Spleen (tissue), 11 donors: ENCODE results near the gene ADAMTS6. TPM values are rescaled to one million over a fixed set of nuclear protein-coding genes. Genes with fewer than 3 reads are reported as not detected.

Experiments
- DNase-seq: peaks from one replicate; pipeline ENCODE4 v3.0.0-alpha.2; 2020
- H3K27ac ChIP-seq, 8 donors: fragments of 200-600 bp; sonication (generic) in 7 of 8; 1 replicate in 4 of 8; 2 replicates in 4 of 8; pipeline versions ENCODE4 v1.5.0 to v1.8.0; 2016 to 2021; ENCODE audit warnings: inconsistent platforms in 4 of 8, mild to moderate bottlenecking in 4 of 8, moderate library complexity in 1 of 8
- H3K27me3 ChIP-seq, 7 donors: fragments of 200-600 bp; sonication (generic) in 6 of 7; replicated peaks in 1 of 7; 1 replicate in 4 of 7; 2 replicates in 3 of 7; pipeline versions ENCODE4 v1.5.0 to v1.8.0; 2016 to 2021; ENCODE audit warnings: inconsistent platforms in 3 of 7, mild to moderate bottlenecking in 1 of 7
- H3K36me3 ChIP-seq, 6 donors: fragments of 200-600 bp; sonication (generic) in 5 of 6; 1 replicate in 4 of 6; 2 replicates in 2 of 6; pipeline versions ENCODE4 v1.5.0 to v1.8.0; 2016 to 2021; ENCODE audit warnings: inconsistent platforms in 2 of 6
- H3K4me1 ChIP-seq, 6 donors: fragments of 200-600 bp; sonication (generic) in 5 of 6; 1 replicate in 3 of 6; 2 replicates in 3 of 6; pipeline versions ENCODE4 v1.5.0 to v1.8.0; 2016 to 2021; ENCODE audit warnings: inconsistent platforms in 3 of 6
- H3K4me3 ChIP-seq, 8 donors: fragments of 200-600 bp; sonication (generic) in 7 of 8; 1 replicate in 4 of 8; 2 replicates in 4 of 8; pipeline versions ENCODE4 v1.5.0 to v1.8.0; 2016 to 2021; ENCODE audit warnings: inconsistent platforms in 4 of 8, mild to moderate bottlenecking in 4 of 8, moderate library complexity in 2 of 8
- H3K9me3 ChIP-seq, 8 donors: fragments of 200-600 bp; sonication (generic) in 7 of 8; 1 replicate in 4 of 8; 2 replicates in 4 of 8; pipeline versions ENCODE4 v1.5.0 to v1.8.0; 2016 to 2021; ENCODE audit warnings: inconsistent platforms in 4 of 8
- POLR2A ChIP-seq, 3 donors: fragments of 450-650 bp; IDR thresholded peaks; one replicate each; pipeline ENCODE4 v1.5.1; 2017; ENCODE audit warnings: antibody characterized with exemption in 3 of 3, mild to moderate bottlenecking in 1 of 3
- POLR2AphosphoS5 ChIP-seq, 3 donors: sonication (generic); formaldehyde crosslinking; IDR thresholded peaks; one replicate each; pipeline ENCODE4 v1.5.1; 2017; ENCODE audit warnings: antibody characterized with exemption in 3 of 3
- WGBS, 5 donors: extraction: QIAGEN DNeasy Blood & Tissue Kit in 3 of 5; methylation state at CpG; one replicate each; pipeline versions ENCODE4 v1.1.5 to v1.1.7; 2013 to 2018; 5-methylcytosine and 5-hydroxymethylcytosine counted together
- intact Hi-C: fragments of 100-400 bp; cut with DNase I; formaldehyde crosslinking; loops from one replicate; pipeline ENCODE4 v1.15.0; 2023; ENCODE audit warnings: low total_unique reads
- polyA plus RNA-seq, 3 donors: library from polyadenylated mRNA; stranded (reverse); fragments of 200-250 nt; gene quantifications; one replicate each; pipeline ENCODE4 v1.2.1, GENCODE V29; 2013
- total RNA-seq, 7 donors: library from RNA; depleted of rRNA in 3 of 7; stranded (reverse); fragments of >200 nt in 3 of 7; fragmentation: NEBNext Ultra II Directional in 4 of 7; extraction: Animal tissue kit (Norgen Biotek cat#: 25700) in 4 of 7; gene quantifications; one replicate each; pipeline versions ENCODE4 v1.1.0 to v1.2.1, GENCODE V29; 2016 to 2021
- TF ChIP-seq, protein P1 (sequence below), 11 experiments: fragments of 200-600 bp in 7 of 11; fragments of 450-650 bp in 4 of 11; sonication (generic) in 4 of 11; IDR thresholded peaks in 8 of 11; conservative IDR thresholded peaks in 3 of 11; 1 replicate in 7 of 11; 2 replicates in 4 of 11; pipeline versions ENCODE4 v1.4.0 to v1.8.0; 2016 to 2021; ENCODE audit warnings: antibody characterized with exemption in 11 of 11, inconsistent platforms in 4 of 11, mild to moderate bottlenecking in 1 of 11
- donor health status: healthy with polysubstance abuse.
- donor health status: DM: no; HTN: no; CAD: no; lungs with moderate emphysema.
- donor health status: DM: no; HTN: no; CAD: no.
- donor health status: Bipolar disorder and iron deficiency.
- donor health status: healthy.
- donor health status: DM: no; HTN: no; CAD: no.
- donor health status: DM: yes; HTN: yes; CAD: no.

The ADAMTS6 gene
- total and polyA plus RNA-seq, 10 donors: 1.1 to 16.4 (median 6.3) TPM

GRCh38 chr5:65356274-65356673 is 125.4 kb downstream of the ADAMTS6 start:
- DNase-seq: no peak
- H3K9me3 ChIP-seq: no peaks in the 10 kb centered on the region
- no peaks in the 10 kb centered on the region for H3K36me3 ChIP-seq
- no peak for TF ChIP-seq POLR2A (IDR thresholded peaks at IDR 0.05)
- H3K4me3 ChIP-seq: no peak overlapping the region
- no peaks in the 10 kb centered on the region for H3K27me3 ChIP-seq
- no peaks in the 10 kb centered on the region for H3K4me1 ChIP-seq
- no peak overlapping the region for H3K27ac ChIP-seq
- intact Hi-C loops: no loop called here
- 91 to 95% (median 94%) methylated on average over 1 of the region's 1 CpG for WGBS, 5 donors

DNA sequence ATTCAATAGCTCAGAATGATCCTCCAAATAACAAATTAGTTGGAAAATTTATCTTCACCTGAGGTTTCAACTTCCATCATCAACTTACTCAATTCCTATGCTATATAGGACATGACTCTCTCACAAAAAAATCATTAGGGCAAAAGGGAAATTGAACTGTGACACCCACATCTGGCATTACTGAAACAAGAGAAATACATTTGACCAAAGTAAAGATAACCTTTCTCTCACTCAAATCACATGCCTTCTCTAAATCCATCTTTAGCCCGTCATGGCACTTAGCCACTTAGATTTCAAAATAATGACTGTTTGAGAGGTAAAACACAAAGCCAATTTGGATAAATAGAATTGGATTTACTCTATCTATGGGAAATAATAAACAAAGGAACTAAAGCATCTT is 126.4 kb downstream of the ADAMTS6 start:
- H3K9me3 ChIP-seq: no peaks in the 10 kb centered on the region
- intact Hi-C loops: no loop called here
- no peaks in the 10 kb centered on the region for H3K36me3 ChIP-seq
- no peak overlapping the region for H3K4me3 ChIP-seq
- no peaks in the 10 kb centered on the region for H3K27me3 ChIP-seq
- DNase-seq: no peak
- H3K27ac ChIP-seq: no peak overlapping the region
- H3K4me1 ChIP-seq: no peaks in the 10 kb centered on the region
- 85 to 98% (median 88%) methylated on average over 1 of the region's 1 CpG for WGBS, 5 donors
- TF ChIP-seq POLR2A (IDR thresholded peaks at IDR 0.05) (no peak), POLR2AphosphoS5 (IDR thresholded peaks at IDR 0.05) (no peak)
- TF ChIP-seq, protein P1, sequence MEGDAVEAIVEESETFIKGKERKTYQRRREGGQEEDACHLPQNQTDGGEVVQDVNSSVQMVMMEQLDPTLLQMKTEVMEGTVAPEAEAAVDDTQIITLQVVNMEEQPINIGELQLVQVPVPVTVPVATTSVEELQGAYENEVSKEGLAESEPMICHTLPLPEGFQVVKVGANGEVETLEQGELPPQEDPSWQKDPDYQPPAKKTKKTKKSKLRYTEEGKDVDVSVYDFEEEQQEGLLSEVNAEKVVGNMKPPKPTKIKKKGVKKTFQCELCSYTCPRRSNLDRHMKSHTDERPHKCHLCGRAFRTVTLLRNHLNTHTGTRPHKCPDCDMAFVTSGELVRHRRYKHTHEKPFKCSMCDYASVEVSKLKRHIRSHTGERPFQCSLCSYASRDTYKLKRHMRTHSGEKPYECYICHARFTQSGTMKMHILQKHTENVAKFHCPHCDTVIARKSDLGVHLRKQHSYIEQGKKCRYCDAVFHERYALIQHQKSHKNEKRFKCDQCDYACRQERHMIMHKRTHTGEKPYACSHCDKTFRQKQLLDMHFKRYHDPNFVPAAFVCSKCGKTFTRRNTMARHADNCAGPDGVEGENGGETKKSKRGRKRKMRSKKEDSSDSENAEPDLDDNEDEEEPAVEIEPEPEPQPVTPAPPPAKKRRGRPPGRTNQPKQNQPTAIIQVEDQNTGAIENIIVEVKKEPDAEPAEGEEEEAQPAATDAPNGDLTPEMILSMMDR (IDR thresholded peaks at IDR 0.05 in 8 of 11, conservative IDR thresholded peaks at IDR 0.05 in 3 of 11): no peak

DNA sequence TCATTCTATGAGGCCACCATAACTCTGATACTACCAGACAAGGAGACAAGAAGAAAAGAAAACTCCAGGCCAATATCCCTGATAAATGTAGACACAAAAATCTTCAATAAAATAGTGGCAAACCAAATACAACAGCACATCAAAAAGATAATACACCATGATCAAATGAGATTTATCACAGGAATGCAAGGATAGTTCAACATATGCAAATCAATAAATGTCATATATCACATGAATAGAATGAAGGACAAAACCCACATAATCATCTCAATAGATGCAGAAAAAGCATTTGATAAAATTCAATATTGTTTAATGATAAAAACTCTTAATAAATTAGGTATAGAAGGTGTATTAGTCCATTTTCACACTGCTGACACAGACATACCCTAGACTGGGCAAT is 139.9 kb downstream of the ADAMTS6 start:
- DNase-seq: no peak
- TF ChIP-seq, protein P1 (IDR thresholded peaks at IDR 0.05 in 8 of 11, conservative IDR thresholded peaks at IDR 0.05 in 3 of 11): no peak
- TF ChIP-seq POLR2A (IDR thresholded peaks at IDR 0.05) (no peak), POLR2AphosphoS5 (IDR thresholded peaks at IDR 0.05) (no peak)
- H3K4me1 ChIP-seq: no peaks in the 10 kb centered on the region
- intact Hi-C loops: no loop called here
- no peaks in the 10 kb centered on the region for H3K36me3 ChIP-seq
- H3K27me3 ChIP-seq: no peaks in the 10 kb centered on the region
- H3K4me3 ChIP-seq: no peak overlapping the region
- peaks cover 2 to 56% (median 47%) of the 10 kb centered on the region in 8 donors for H3K9me3 ChIP-seq
- H3K27ac ChIP-seq: no peak overlapping the region

GRCh38 chr5:65338606-65339151 is 143.0 kb downstream of the ADAMTS6 start:
- TF ChIP-seq POLR2AphosphoS5 (IDR thresholded peaks at IDR 0.05) (no peak), POLR2A (IDR thresholded peaks at IDR 0.05) (no peak)
- TF ChIP-seq, protein P1 (IDR thresholded peaks at IDR 0.05 in 8 of 11, conservative IDR thresholded peaks at IDR 0.05 in 3 of 11): no peak
- WGBS, 5 donors: 87 to 94% (median 91%) methylated on average over 1 to 3 of the region's 3 CpGs
- H3K27me3 ChIP-seq: no peaks in the 10 kb centered on the region
- H3K9me3 ChIP-seq: peaks cover 2 to 53% (median 47%) of the 10 kb centered on the region in 8 donors
- H3K4me1 ChIP-seq: no peaks in the 10 kb centered on the region
- DNase-seq: no peak
- H3K27ac ChIP-seq: no peak overlapping the region
- H3K36me3 ChIP-seq: no peaks in the 10 kb centered on the region
- intact Hi-C loops: no loop called here
- H3K4me3 ChIP-seq: no peak overlapping the region

- peaks cover 0 to 8% (median 3%) of the 10 kb centered on the region in 8 donors for H3K9me3 ChIP-seq
- H3K27me3 ChIP-seq: no peaks in the 10 kb centered on the region
- H3K4me1 ChIP-seq: no peaks in the 10 kb centered on the region
- H3K27ac ChIP-seq: no peak overlapping the region
- no peak overlapping the region for H3K4me3 ChIP-seq
- no peaks in the 10 kb centered on the region for H3K36me3 ChIP-seq
- DNase-seq: no peak
- no peak for TF ChIP-seq POLR2A (IDR thresholded peaks at IDR 0.05)
- TF ChIP-seq POLR2AphosphoS5 (IDR thresholded peaks at IDR 0.05): no peak
- TF ChIP-seq, protein P1 (IDR thresholded peaks at IDR 0.05 in 8 of 11, conservative IDR thresholded peaks at IDR 0.05 in 3 of 11): no peak
- 85 to 93% (median 92%) methylated on average over 4 of the region's 4 CpGs for WGBS, 5 donors
- intact Hi-C loops: no loop called here
Measured at GRCh38 chr5:65334077-65334476, 147.6 kb downstream of the ADAMTS6 start.
